ENCODE measurements around the gene TCERG1L. TPM values are rescaled to one million over a fixed set of nuclear protein-coding genes. Genes with fewer than 3 reads are reported as not detected.

The TCERG1L gene
- total RNA-seq, 1 experiment from 2014 or later, result not detected

DNA sequence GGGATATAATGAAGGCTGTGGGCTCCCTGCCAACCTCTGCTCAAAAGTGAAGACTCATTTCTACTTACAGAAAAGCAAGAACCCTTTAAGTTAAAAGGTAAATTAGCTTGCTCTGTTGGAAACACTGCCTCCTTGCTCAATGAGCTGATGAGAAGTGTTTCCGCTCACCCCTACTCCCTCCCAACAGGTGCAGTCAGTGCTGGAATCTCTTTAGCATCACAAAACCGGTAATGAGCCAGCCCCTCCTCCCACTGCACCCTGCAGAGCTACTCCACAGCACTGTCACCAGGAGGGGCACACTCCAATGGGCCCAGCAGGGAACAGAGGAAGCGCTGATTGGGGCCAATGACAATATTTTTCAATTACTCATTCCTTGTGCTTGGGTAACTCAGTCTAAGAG lies 262.5 kb downstream of the TCERG1L start:
- Histone ChIP-seq H3K4me2 (no peak overlapping the region), H3K4me3 (no peak overlapping the region), H3K36me3 (ENCODE audit: low read depth) (no peaks in the 10 kb centered on the region), H3K27ac (no peak overlapping the region), H2AFZ (no peak overlapping the region), H3K4me1 (replicated peaks; ENCODE audit: insufficient read depth) (no peaks in the 10 kb centered on the region), H3F3A (ENCODE audit: insufficient read depth, low read depth) (no peaks in the 10 kb centered on the region), H3K27me3 (ENCODE audit: insufficient read depth, low read depth) (peaks cover 6% of the 10 kb centered on the region; the same call in 1 of the 2 replicates), H3K9me2 (ENCODE audit: insufficient read depth) (no peaks in the 10 kb centered on the region), H3K79me2 (ENCODE audit: low read depth) (no peaks in the 10 kb centered on the region), H3K9me3 (ENCODE audit: insufficient read depth, low read depth) (no peaks in the 10 kb centered on the region), H4K20me1 (ENCODE audit: insufficient read depth) (no peaks in the 10 kb centered on the region)
- CTCF ChIA-PET, result no interaction called here
- TF ChIP-seq, protein P1, sequence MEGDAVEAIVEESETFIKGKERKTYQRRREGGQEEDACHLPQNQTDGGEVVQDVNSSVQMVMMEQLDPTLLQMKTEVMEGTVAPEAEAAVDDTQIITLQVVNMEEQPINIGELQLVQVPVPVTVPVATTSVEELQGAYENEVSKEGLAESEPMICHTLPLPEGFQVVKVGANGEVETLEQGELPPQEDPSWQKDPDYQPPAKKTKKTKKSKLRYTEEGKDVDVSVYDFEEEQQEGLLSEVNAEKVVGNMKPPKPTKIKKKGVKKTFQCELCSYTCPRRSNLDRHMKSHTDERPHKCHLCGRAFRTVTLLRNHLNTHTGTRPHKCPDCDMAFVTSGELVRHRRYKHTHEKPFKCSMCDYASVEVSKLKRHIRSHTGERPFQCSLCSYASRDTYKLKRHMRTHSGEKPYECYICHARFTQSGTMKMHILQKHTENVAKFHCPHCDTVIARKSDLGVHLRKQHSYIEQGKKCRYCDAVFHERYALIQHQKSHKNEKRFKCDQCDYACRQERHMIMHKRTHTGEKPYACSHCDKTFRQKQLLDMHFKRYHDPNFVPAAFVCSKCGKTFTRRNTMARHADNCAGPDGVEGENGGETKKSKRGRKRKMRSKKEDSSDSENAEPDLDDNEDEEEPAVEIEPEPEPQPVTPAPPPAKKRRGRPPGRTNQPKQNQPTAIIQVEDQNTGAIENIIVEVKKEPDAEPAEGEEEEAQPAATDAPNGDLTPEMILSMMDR (conservative IDR thresholded peaks at IDR 0.05), result no peak
- TF ChIP-seq EZH2 (IDR thresholded peaks at IDR 0.05; ENCODE audit: low read depth), result no peak
- intact Hi-C loops (cut with micrococcal nuclease; ENCODE audit: unreplicated experiment), result no loop called here
- POLR2A ChIA-PET (ENCODE audit: unreplicated experiment), result no interaction called here
- no peak for DNase-seq
- BruUV-seq (replicated peaks), result no TSS peak

DNA sequence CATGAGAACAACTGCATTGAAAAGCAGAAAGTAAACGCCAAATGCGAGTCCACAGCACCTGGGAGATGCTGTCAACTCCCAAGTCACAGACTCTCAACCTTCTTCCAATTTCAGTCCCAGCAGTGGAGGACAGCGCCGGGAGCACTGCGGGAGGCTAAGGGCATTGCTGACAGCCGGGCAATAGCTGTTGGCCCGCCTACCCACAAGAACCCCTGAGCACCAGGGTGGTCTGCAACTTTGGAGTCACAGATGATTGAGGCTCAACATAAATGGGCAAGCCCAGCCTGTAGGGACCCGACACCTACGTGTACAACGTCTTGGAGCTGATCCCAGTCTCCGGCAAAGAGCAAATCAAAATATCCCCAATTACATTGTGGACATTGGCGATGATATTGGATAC lies 262.9 kb downstream of the TCERG1L start:
- Histone ChIP-seq H3F3A (ENCODE audit: insufficient read depth, low read depth) (no peaks in the 10 kb centered on the region), H3K9me3 (ENCODE audit: insufficient read depth, low read depth) (no peaks in the 10 kb centered on the region), H4K20me1 (ENCODE audit: insufficient read depth) (no peaks in the 10 kb centered on the region), H3K79me2 (ENCODE audit: low read depth) (no peaks in the 10 kb centered on the region), H3K4me3 (no peak overlapping the region), H3K27ac (no peak overlapping the region), H3K9me2 (ENCODE audit: insufficient read depth) (no peaks in the 10 kb centered on the region), H2AFZ (no peak overlapping the region), H3K4me1 (replicated peaks; ENCODE audit: insufficient read depth) (no peaks in the 10 kb centered on the region), H3K27me3 (ENCODE audit: insufficient read depth, low read depth) (peaks cover 6% of the 10 kb centered on the region; the same call in 1 of the 2 replicates), H3K4me2 (no peak overlapping the region), H3K36me3 (ENCODE audit: low read depth) (no peaks in the 10 kb centered on the region)
- intact Hi-C loops (cut with micrococcal nuclease; ENCODE audit: unreplicated experiment), result no loop called here
- no TSS peak for BruUV-seq (replicated peaks)
- TF ChIP-seq, protein P1 (conservative IDR thresholded peaks at IDR 0.05), result no peak
- no peak for TF ChIP-seq EZH2 (IDR thresholded peaks at IDR 0.05; ENCODE audit: low read depth)
- no peak for DNase-seq
- POLR2A ChIA-PET (ENCODE audit: unreplicated experiment), result no interaction called here
- CTCF ChIA-PET, result no interaction called here

DNA sequence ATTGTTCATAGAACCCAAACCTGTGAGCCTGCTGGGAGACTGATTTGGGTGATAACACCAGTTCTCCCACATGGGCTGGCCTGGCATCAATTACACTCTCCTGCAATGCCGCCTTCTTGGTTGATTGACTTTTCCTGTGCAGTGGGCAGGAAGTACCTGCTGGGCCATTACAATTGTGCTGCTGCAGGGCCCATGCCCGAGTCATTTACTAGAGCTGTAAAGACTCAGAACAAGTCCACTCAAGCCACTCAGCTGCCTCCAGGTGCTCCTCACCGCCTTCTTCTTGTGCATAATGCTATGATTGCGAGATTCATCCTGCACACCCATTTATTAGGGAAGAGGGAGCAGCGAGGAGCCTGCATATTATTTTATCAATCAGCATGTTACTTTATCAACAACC lies 264.0 kb downstream of the TCERG1L start:
- TF ChIP-seq, protein P1 (conservative IDR thresholded peaks at IDR 0.05), result no peak
- no peak for TF ChIP-seq EZH2 (IDR thresholded peaks at IDR 0.05; ENCODE audit: low read depth)
- no TSS peak for BruUV-seq (replicated peaks)
- H4K20me1 ChIP-seq (ENCODE audit: insufficient read depth), result no peaks in the 10 kb centered on the region
- H3K4me1 ChIP-seq (replicated peaks; ENCODE audit: insufficient read depth), result no peaks in the 10 kb centered on the region
- H3K4me3 ChIP-seq, result no peak overlapping the region
- ChIA-PET POLR2A (ENCODE audit: unreplicated experiment) (no interaction called here), CTCF (no interaction called here)
- H3K27ac ChIP-seq, result no peak overlapping the region
- peaks cover 6% of the 10 kb centered on the region; the same call in 1 of the 2 replicates for H3K27me3 ChIP-seq (ENCODE audit: insufficient read depth, low read depth)
- H3K79me2 ChIP-seq (ENCODE audit: low read depth), result no peaks in the 10 kb centered on the region
- intact Hi-C loops (cut with micrococcal nuclease; ENCODE audit: unreplicated experiment), result no loop called here
- H3F3A ChIP-seq (ENCODE audit: insufficient read depth, low read depth), result no peaks in the 10 kb centered on the region
- H3K9me2 ChIP-seq (ENCODE audit: insufficient read depth), result no peaks in the 10 kb centered on the region
- H2AFZ ChIP-seq, result no peak overlapping the region
- no peaks in the 10 kb centered on the region for H3K9me3 ChIP-seq (ENCODE audit: insufficient read depth, low read depth)
- H3K4me2 ChIP-seq, result no peak overlapping the region
- no peaks in the 10 kb centered on the region for H3K36me3 ChIP-seq (ENCODE audit: low read depth)
- DNase-seq, result no peak

All from PC-9 (cell line).